A549 treated with RU486 at 1 μM for 4 hours (cell line): ENCODE measurements around the gene MIEF2. TPM values are rescaled to one million over a fixed set of nuclear protein-coding genes. Genes with fewer than 3 reads are reported as not detected.

Source experiments
- total RNA-seq: library from RNA; stranded (reverse); fragments of 200-300 nt; extraction: Qiagen RNA extraction; gene quantifications from 5 replicates; pipeline ENCODE4 v1.2.3, GENCODE V29; 2022; ENCODE audit warnings: low read depth

MIEF2 gene, protein sequence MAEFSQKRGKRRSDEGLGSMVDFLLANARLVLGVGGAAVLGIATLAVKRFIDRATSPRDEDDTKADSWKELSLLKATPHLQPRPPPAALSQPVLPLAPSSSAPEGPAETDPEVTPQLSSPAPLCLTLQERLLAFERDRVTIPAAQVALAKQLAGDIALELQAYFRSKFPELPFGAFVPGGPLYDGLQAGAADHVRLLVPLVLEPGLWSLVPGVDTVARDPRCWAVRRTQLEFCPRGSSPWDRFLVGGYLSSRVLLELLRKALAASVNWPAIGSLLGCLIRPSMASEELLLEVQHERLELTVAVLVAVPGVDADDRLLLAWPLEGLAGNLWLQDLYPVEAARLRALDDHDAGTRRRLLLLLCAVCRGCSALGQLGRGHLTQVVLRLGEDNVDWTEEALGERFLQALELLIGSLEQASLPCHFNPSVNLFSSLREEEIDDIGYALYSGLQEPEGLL
- total RNA-seq, result 7.2 to 11.6 TPM (median 11.2 TPM) in 5 replicates

GRCh38 chr17:18260332-18261145, at the start of gene MIEF2:
MIEF2 (plus strand) TSS chr17:18260662; CDS start chr17:18262721, 2,059 bp downstream.

DNA sequence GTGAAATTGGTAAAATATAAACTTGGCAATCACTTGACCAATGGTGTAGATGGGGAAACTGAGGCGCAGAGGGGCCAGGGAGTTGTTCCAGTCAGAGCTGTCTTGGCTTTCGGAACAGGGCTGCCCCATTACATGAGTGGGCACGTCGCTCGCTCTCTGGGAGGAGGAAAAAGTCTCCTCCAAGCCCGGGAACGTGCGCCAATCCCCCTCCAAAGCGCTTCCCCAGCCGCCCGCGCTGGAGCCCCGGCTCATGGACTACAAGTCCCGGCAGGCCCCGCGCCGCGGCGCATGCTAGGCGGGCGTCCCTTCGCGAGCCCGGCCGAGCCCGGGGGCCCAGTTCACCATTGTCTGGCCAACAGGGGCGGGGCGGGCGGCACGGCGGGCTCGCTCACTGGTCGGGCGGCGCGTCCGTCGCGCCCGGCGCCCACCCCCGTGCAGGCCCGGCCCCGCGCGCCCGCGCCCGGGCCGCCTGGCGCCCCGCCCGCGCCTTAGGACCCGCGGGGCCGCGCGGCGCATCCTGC, 35.3 kb upstream of the MIEF2 start, which contains the start of gene LLGL1:
TSS of gene LLGL1 (plus strand) at position 515 of the 521 bp plus-strand sequence. CDS start 48 bp downstream, outside the sequence.

GRCh38 chr17:18258356-18259038, 2.0 kb upstream of the MIEF2 start, which contains the start of gene FLII:
FLII (minus strand) TSS chr17:18258738; CDS start chr17:18258690, 48 bp downstream.

GRCh38 chr17:18314731-18315561, 54.5 kb downstream of the MIEF2 start, which contains the start of the genes SMCR8 and TOP3A:
SMCR8 (plus strand) TSS chr17:18315293; CDS start chr17:18315790, 497 bp downstream.
TOP3A (minus strand) TSS chr17:18314994; CDS start chr17:18314778, 216 bp downstream.

Other genes with a start within 250 kb of the MIEF2 start
- 22.7 to 38.6 TPM (median 27.9 TPM) in 5 replicates for gene ATPAF2, start 221.5 kb upstream of the MIEF2 start, total RNA-seq
- gene GID4, start 221.3 kb upstream of the MIEF2 start, total RNA-seq, result 11.0 to 13.9 TPM (median 12.9 TPM) in 5 replicates
- 43.6 to 57.4 TPM (median 51.0 TPM) in 5 replicates for gene DRG2, start 172.7 kb upstream of the MIEF2 start, total RNA-seq
- 0.30 to 0.63 TPM (median 0.42 TPM) in 5 replicates for gene MYO15A, start 151.9 kb upstream of the MIEF2 start, total RNA-seq
- 51.1 to 57.5 TPM (median 52.3 TPM) in 5 replicates for gene ALKBH5, start 76.8 kb upstream of the MIEF2 start, total RNA-seq
- 11.7 to 18.1 TPM (median 13.6 TPM) in 5 replicates for gene LLGL1, start 35.0 kb upstream of the MIEF2 start, total RNA-seq
- gene FLII, start 1.9 kb upstream of the MIEF2 start, total RNA-seq, result 224 to 259 TPM (median 243 TPM) in 5 replicates
- 29.2 to 41.8 TPM (median 37.0 TPM) in 5 replicates for gene TOP3A, start 54.3 kb downstream of the MIEF2 start, total RNA-seq
- 15.4 to 16.8 TPM (median 16.2 TPM) in 5 replicates for gene SMCR8, start 54.6 kb downstream of the MIEF2 start, total RNA-seq
- gene SHMT1, start 102.9 kb downstream of the MIEF2 start, total RNA-seq, result 43.9 to 50.5 TPM (median 44.9 TPM) in 5 replicates
- 0.06 TPM in 1 of 5 replicates, not detected in the others for gene EVPLL, start 117.1 kb downstream of the MIEF2 start, total RNA-seq
- not detected in 5 replicates for gene LGALS9C, start 216.1 kb downstream of the MIEF2 start, total RNA-seq